Activated CD8-positive, alpha-beta memory T cell treated with anti-CD3 and anti-CD28 coated beads, Interleukin-2, amount 50 U/mL, for 4 hours (primary cell): ENCODE data around the gene KCNIP3.

Experiments used
- DNase-seq: peaks from one replicate; pipeline ENCODE4 v3.0.0-alpha.2; 2020

Gene KCNIP3

DNA sequence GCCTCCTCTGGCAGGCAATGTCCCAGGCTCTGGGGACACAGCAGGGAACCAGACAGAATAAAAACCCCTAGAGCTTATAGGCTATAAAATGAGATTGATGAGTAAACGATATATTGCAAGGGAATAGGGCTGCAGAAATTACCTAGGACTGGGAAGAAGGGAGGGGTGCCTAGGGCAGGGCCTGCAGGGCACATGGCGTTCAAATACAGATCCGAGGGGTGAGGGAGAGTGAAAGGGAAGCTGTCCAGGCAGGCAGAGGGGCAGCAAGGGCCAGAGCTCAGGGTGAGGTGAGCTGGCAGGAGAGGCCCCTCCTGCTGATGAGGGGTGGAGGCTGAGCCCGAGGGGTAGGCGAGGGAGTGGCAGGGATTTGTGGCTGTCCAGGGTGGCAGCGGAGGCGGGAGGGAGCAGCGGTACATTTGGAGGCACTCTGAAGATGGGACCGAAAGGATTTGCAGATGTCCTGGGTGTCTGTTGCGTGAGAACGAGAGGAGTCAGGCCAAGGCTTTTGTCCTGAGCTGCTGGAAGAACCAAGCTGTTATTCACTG lies 33.7 kb downstream of the KCNIP3 start:
- no peak for DNase-seq

DNA sequence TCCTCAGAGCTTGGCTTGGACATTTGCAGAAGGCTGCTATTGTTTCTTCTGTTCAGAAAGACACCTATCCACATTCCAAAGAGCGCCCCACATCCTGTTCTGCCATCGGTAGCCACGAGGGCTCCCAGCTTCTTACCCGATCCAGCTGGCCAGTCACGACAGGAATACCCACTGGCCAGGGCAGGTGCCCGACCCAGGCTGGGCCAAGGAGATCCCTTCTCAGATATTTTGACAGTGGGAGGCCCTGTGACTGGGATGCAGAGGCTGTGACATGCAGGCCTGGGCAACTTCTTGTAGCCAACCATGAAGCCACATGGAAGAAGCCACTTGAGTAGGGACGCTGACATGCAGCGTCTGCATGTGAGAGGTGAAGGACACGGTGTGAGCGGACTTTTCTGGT lies 34.5 kb downstream of the KCNIP3 start:
- no peak for DNase-seq

DNA sequence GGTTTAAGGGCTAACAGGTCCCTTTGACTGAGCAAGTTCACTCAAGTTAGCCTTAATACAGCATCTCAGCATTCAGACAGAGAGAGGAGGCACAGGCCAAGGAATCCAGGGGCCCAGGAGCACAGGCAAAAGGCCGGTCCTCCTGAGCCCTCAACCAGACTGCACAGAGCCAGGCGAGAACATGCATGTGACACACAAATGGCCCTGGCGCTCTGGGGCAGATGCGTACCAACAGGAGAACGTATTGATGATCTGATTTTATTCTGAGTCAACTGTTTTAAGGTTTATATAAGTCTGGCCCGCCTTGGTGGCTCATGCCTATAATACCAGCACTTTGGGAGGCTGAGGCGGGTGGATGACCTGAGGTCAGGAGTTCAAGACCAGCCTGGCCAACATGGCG lies 34.9 kb downstream of the KCNIP3 start:
- no peak for DNase-seq

DNA sequence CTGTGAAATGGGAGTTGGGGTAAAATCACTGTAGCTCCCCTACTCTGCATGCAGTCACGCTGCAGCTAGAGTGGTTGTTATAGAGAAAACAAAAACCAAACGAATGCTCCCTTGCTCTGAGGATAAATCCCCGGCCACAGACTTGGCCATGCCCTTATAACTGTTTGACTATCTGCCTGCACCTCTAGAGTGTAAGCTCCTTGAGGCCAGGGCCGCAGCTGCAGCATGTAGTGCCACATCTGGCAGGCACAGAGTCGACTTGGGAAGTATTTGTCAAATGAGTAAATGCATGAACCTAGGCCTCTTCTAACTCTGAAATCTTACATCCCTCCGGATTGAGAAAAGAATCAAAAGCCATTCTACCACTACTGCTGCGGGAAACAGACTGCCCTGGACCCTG lies 35.9 kb downstream of the KCNIP3 start:
- no peak for DNase-seq

DNA sequence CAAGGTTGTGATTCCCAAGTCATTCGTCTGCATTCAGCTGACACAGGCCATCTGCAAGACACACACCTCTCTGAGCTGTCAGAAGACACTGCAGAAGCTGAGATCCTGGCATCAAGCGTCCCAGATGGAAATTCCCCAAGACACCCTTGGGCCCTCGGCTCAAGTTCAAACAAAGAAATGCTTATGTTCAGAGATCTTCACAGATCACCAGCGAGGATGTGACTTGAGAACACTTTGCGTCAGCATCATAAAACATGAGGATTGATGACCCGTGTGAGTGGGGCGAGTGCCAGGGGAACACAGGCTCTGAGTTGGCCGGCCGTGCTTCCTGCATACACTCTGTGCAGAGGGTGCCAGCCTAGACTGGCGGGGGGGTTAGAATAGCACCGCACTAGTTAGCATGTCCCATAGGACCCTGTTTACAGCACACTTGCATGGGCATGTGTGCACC lies 36.8 kb downstream of the KCNIP3 start:
- no peak for DNase-seq

DNA sequence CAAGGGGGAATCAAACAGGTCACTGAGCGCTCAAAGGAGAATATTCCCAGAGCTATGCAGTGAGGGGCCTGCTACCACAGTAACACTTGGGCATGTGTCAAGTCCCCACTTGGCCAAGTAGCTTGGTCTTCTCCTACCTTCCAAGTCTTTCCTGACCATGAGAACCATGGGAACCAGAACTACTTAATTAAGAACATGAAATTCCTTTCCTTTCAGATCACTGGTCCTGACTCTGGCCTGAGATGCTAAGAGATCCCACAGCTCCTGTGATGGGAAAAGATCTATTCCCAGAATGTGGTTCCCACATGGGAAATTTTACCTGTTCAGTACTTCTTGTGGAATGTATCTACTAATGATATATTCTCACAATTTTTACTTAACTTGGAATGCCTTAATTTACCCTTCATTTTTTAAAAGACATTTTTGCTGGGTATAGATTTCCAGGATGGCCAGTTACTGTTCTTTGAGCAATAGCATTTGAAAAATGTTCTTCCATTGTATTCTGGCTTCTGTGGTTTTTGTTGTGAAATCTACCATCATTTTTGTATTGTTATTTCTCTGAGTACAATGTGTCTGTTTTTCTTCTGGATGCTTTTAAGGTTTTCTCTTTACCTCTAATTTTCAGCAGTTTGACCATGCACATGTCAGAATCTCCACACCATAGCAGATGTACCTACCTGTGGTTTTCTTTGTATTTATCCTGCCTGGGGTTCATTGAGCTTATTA lies 37.9 kb downstream of the KCNIP3 start:
- no peak for DNase-seq

DNA sequence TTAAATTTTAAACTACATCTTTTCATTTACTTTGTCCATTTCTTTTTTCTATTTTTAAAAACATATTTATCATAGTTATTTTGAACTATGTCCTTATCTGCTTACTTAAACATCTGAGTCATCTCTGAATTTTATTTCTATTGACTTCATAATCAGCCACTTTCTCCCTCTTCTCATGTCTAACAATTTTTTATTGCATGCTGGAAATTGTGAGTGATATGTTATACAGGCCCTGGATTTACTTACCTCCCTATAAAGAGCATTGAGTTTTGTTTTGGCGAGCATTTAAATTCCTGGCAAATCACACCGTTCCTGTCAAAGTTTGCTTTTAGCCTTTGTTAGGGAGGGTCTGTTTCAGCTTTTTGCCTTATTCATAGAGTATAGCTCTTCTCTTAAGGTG lies 39.3 kb downstream of the KCNIP3 start:
- DNase-seq, result no peak

DNA sequence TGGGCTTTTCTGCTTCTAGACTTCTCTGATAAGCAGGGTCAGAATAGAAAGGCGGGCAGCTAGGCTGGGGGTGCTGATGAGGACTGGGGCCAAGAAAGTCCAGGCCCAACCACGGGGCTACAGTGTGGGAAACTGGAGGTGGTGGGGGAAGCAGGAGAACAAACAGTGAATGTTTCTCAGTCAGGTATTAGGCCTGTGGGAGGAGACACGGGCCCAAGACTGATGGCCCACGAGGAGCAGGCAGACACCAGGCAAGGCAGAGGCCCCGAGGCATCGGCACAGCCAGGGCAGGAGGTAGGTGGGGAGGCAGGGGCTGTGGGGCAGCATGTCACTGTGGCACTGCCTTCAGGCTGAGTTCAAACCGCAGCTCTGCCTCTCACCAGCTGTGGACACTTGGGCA lies 40.7 kb downstream of the KCNIP3 start:
- DNase-seq, result no peak

DNA sequence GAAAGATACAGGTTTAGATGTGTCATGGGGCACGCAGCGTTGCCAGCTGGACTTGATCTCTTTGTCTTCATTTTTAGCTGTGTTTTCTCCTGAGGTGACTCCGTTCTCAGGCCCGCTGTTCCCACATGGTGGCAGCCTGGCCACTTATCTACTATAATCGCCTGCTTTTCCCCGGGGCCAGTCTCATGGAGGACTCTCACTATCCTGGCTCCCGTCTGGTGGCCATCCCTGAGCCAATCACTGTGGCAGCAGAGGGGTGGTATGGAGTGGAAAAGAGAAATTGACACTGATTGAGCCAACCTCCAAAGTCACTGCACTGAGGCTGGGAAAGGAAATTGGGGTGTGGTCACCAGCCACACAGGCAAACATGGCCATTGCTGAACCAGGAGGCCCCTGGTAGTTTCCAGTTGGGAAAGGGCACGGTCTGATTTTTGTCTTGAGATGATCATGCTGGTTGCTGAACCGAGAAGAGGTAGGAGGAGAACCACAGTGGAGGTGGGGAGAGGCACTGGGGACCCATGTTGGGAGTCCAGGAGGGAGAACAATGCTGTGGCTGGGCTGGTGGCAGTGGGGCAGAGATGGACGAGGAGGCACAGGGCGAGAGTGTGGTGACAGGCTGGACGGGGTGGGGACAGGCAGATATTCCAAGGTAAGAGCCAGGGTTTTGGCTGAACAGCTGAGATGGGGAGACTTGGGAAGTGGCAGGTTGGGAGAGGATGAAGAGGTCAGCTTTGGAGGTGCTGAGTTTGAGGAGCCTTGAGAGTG lies 45.6 kb downstream of the KCNIP3 start:
- peak; percentile 2 for DNase-seq

DNA sequence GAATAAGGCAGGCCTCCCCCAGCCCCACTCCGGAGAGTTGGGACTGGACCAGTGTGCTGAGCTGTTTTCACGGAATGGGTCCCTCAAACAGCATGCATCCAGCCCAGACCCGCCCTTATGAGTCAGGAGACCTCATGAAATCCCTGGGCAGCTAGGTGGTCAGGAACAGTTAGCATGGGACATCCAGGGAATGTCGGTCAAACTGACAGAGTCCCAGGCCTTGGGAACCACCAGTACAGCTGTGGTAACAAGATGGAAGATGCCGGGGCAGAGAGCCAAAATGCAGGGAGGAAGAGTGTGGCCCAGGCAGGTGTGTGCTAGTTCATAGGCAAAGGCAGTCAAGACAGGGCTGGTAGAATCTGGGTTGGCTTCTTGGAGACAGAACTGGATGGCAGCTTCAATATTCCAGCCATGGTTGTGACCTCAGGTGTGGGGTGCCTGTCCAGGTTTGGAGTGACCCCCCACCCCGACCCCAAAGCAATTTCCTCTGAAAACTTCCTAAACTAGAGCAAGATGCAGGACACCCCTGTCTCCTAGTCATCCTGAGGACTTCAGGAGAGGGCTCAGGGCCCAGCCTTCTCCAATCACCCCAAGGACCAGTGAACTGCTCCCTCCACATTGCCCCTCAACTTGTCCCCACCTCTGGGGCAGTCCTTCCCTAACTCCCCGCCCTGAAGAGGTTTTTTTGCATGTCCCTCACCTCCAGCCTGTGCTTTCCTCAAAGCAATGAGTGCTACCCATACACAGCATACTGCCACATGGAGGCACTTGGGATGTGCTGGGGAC lies 46.5 kb downstream of the KCNIP3 start:
- no peak for DNase-seq

DNA sequence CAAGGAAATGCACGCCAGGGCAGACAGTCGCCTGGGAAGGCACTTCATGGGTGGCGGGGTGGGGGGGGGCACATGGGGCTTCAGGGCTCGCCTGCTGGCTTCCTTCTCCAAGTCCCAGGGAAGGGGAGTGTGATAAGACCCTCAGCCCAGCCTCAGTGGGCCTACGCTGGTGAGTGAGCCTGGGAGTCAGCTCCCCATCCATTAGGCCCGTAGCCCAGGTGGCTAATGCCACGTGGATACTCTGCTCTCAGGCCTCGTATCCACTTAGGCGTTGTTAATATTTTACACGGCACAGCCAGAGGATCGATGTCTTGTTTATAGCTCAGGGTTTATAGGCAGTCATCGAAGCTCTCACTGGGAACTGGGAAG lies 47.1 kb downstream of the KCNIP3 start:
- DNase-seq, result no peak

DNA sequence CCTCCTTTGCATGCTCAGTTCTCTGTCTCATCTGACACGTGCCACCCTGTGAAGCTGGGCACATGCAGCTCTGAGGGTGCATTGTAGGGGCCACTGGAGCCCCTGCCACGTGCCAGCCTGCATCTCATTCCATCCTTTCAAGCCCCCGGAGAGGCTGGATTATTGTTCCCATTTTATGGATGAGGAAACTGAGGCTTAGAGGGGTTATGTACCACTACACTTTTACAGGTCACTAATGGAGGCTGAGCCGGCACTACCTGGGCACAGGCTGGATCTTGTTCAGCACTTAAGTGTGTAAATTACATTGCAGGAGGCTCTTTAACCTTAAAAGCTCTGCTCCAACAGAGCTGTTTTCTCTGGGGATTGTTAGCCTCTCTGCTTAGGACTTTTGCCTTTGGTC lies 47.5 kb downstream of the KCNIP3 start:
- DNase-seq, result no peak

DNA sequence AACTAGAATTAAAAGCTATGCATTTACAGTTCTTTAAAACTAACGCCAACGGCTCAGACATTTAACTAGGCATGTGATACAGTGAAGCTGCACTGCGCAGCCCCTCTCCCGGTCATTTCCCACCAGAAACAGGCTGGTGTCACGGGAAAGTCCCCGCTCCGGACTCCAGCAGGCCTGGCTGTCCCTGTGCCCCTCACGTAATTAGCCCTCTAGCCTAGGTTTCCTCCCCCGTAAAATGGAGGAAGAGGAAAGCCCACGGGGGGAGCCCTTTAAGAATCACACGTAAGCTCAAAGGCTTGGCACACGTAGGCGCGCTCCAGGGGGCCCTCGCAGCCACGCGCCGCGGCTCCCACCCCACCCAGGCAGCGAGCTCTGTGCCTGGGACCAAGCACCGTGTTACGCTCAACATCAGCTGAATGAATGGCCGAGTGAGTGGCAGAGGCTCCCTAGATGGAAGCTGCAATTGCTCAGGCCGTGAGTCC lies 48.0 kb downstream of the KCNIP3 start:
- DNase-seq, result no peak

DNA sequence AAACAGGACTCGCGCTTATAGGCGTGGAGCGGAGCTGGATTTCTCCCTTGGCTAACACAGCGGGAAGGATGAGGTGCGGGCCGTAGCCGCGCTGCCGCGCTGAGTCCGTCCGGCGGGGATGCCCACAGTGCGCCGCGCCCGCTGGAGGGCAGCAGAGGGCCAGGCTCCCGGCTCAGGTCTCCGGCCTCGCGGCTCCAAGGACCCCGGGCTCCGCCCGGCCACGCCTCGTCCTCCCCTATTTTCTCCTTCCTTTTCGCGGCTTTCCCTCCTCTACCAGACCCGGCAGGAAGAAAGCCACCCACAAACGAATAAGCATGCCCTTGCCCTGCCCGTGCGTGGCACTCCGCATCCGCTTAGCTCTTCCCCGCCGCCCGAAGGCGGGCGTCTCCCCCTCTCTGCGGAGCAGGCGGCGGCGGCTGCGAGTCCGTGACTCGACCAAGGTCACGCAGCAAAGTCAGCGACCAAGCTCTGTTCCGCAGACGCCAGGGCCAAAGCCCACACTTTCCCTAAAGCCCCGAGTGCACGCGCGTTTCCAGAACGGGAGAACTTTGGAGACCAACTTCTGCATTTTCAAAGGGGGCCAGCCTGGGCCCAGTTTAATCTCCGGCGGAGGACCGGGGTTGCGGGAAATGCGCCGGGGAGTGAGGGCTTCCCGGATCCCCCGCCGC lies 48.5 kb downstream of the KCNIP3 start:
- DNase-seq, result peak; percentile 59

DNA sequence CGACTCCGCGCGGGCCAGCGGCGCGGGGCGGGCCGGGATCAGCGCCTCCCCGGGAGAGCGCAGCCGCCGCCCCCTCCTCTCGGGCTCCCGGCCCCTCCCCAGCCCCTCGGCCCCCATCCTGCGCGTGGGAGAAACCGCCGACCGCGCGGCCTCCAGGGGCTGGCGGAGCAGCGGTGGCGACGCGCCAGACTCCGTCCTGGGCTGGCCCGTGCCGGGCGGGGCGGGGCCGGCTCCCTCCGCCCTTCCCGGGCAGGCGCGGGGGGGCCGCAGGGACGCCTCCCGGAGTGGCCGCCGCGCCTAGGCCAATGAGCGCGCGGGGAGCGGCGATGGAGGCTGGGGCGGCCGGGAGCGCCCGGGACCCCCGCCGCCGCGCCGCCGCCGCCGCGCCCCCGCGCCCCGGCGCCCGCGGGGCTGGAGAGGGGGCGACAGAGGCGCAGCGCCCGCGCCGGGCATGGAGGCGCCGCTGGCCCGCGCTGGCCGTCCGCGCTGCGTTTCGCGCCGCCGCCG lies 49.1 kb downstream of the KCNIP3 start:
- no peak for DNase-seq

DNA sequence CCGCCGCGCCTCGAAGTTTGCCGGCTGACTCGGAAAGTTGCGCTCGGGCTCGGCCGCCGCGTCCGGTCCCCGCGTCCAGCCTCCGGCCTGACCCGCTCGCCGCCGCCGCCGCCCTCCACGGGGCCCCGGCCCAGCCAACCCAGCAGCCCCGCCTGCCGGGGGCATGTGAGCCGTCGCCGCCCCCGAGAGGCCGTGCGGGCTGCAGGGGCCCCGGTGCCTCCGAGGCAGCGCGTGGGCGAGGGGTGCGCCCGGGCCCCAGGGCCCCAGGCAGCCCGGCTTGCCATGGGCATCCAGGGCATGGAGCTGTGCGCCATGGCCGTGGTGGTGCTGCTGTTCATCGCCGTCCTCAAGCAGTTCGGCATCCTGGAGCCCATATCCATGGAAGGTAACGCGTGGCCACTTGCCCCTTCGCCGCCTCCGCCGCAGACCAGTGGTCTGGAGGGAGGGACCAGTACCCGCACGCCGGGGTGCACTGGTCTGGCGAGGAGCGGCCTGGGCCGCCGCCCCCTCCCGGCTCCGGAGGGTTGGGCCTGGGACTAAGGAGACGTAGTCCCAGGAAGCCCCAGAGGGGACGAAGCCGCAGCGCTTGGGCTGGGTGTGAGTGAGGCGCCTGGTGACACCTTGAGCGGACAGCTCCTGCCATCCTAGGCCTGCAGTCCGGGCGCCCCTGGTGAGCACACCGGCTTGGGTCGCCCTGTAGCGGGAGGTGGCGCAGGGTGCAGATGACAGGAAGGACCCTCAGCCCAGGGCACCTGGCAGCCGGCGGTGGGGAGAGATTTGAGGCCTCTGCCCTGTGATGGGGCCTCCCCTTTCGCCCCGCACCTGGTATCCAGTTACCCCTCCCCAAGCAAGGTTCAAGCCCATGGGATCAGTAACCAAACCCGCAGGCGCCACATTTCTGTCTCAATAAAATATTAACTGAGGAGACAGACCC lies 49.9 kb downstream of the KCNIP3 start:
- DNase-seq, result no peak

DNA sequence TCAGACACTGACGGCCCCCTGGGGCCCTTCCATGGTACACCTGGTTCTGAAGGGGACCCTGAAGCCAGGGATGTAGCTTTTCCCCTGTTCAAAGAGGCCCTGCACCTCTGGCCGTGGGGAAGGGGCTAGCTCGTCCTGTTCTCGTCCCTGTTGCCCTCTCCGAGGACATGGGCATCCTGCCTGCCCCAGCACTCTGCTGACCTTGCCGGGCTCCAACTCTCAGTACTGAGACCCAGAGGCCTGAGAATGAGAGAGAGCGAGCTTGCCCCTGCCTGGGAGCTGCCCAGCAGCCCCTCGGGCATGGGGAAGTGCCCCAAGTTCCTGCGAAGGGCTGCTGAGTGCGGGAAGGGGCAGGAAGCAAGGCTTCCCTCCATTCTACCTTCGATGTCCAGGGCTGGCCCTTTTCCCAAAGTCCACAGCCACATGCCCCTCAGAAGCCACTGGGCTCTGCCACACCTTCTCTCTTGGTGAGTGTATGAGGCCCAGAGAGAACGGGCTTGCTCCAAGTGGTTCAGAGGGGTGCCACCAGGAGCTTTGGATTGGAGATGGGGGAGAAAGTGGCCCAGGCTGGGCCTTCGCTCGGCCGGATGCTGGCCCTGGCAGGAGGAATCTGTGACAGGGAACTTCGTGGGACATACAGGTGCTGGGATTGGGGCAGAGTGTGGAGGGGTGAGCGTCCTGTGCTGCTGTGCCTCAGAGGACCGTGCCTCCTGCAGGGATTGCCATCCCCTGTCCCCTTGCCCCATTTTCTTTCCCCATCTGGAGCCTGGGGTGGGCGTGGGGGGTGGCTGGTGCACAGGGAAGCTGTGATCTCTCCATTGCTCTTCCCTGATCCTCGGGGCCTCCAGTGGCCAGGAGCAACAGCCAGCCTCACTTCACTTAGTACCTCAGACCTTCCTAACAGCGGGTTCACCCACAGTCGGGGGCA lies 50.8 kb downstream of the KCNIP3 start:
- DNase-seq, result no peak

DNA sequence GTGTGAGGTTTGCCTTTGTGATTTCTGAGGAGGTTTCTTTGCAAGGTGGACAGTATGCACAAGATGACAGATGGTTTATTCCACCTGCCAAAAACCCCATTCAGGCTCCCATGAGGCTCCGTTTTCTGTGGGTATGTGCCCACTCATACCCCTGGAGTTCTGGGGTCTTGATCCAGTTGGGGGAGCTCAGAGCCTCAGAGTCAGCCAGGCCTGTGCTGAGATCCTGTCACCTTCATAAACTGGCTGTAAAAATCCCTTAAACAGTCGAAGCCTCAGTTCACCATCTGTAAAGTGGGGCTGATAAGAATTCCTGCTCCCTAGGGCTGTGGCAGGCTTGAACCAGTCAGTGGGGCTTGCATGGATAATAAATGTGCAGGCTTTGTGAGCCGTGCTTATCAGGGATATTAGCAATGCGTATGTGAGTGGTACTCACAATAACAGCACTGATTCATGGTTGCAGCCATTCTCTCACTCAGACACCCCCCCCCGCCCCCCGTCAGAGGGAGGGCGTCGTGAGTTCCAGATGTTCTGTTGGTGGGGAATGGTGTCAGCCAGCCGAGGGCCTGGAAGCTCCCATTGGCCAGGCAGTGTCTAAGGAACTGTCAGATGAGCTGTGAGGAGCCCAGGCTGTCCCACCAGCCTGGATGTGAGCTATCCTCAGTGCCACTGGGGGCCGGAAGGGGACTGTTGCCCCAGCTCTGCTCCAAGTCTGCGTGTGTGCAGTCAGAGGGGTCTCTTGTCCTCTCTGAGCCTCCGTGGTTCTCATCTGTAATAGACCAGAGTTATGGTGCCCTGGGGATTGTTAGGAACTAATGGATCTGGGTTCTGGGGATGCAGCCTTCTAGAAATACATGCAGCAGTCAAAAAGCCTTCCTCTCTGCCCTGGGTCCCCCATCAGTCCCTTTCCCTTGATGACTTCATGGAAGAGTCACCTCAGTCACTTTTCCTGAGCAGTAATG lies 51.7 kb downstream of the KCNIP3 start:
- no peak for DNase-seq
